Measurements from ENCODE around the gene PHAF1.

PHAF1 gene

GRCh38 chr16:67087803-67088202, 21.9 kb upstream of the PHAF1 start:
- no peaks in the 10 kb centered on the region for H3K9me3 ChIP-seq (ENCODE audit: severe bottlenecking)
- H3K36me3 ChIP-seq = peaks cover 37% of the 10 kb centered on the region
- DNase-seq = no peak
- no peaks in the 10 kb centered on the region for H3K27me3 ChIP-seq (ENCODE audit: insufficient read depth, low read depth, severe bottlenecking)
- H3K27ac ChIP-seq = no peak overlapping the region
- TF ChIP-seq CTCF (IDR thresholded peaks at IDR 0.05; ENCODE audit: low read depth, low read length) = no peak
- H3K4me3 ChIP-seq (ENCODE audit: low read depth, low read length) = no peak overlapping the region

- no peak for TF ChIP-seq CTCF (IDR thresholded peaks at IDR 0.05; ENCODE audit: low read depth, low read length)
- Histone ChIP-seq H3K4me3 (ENCODE audit: low read depth, low read length) (no peak overlapping the region), H3K9me3 (ENCODE audit: severe bottlenecking) (no peaks in the 10 kb centered on the region), H3K27ac (no peak overlapping the region), H3K27me3 (ENCODE audit: insufficient read depth, low read depth, severe bottlenecking) (no peaks in the 10 kb centered on the region), H3K36me3 (peaks cover 37% of the 10 kb centered on the region)
- no peak for DNase-seq
Measured at GRCh38 chr16:67088551-67088950, 21.2 kb upstream of the PHAF1 start.

GRCh38 chr16:67089101-67089500, 20.6 kb upstream of the PHAF1 start:
- TF ChIP-seq CTCF (IDR thresholded peaks at IDR 0.05; ENCODE audit: low read depth, low read length) = no peak
- Histone ChIP-seq H3K9me3 (ENCODE audit: severe bottlenecking) (no peaks in the 10 kb centered on the region), H3K36me3 (peaks cover 37% of the 10 kb centered on the region), H3K27me3 (ENCODE audit: insufficient read depth, low read depth, severe bottlenecking) (no peaks in the 10 kb centered on the region), H3K4me3 (ENCODE audit: low read depth, low read length) (no peak overlapping the region), H3K27ac (no peak overlapping the region)
- no peak for DNase-seq

- Histone ChIP-seq H3K27me3 (ENCODE audit: insufficient read depth, low read depth, severe bottlenecking) (no peaks in the 10 kb centered on the region), H3K4me3 (ENCODE audit: low read depth, low read length) (no peak overlapping the region), H3K9me3 (ENCODE audit: severe bottlenecking) (no peaks in the 10 kb centered on the region), H3K36me3 (peaks cover 16% of the 10 kb centered on the region), H3K27ac (no peak overlapping the region)
- DNase-seq = no peak
- no peak for TF ChIP-seq CTCF (IDR thresholded peaks at IDR 0.05; ENCODE audit: low read depth, low read length)
Measured at GRCh38 chr16:67091906-67092566, 17.7 kb upstream of the PHAF1 start.

GRCh38 chr16:67093098-67093726, 16.5 kb upstream of the PHAF1 start:
- Histone ChIP-seq H3K9me3 (ENCODE audit: severe bottlenecking) (no peaks in the 10 kb centered on the region), H3K27ac (no peak overlapping the region), H3K36me3 (peaks cover 16% of the 10 kb centered on the region), H3K27me3 (ENCODE audit: insufficient read depth, low read depth, severe bottlenecking) (no peaks in the 10 kb centered on the region), H3K4me3 (ENCODE audit: low read depth, low read length) (no peak overlapping the region)
- TF ChIP-seq CTCF (IDR thresholded peaks at IDR 0.05; ENCODE audit: low read depth, low read length) = no peak
- no peak for DNase-seq

All from WERI-Rb-1 (cell line).